GM12891 (cell line): ENCODE measurements around the gene NOSTRIN.

Experiments
- PAX5 ChIP-seq: IDR thresholded peaks from 2 replicates; pipeline ENCODE4 v1.6.1; 2011; ENCODE audit warnings: low read length, moderate library complexity, mild to moderate bottlenecking; ENCODE audit not compliant: insufficient read depth, severe bottlenecking
- POLR2A ChIP-seq: IDR thresholded peaks from 2 replicates; pipeline ENCODE4 v1.6.1; 2011; ENCODE audit warnings: low read depth, low read length, control low read depth
- POLR2AphosphoS5 ChIP-seq: IDR thresholded peaks from 2 replicates; pipeline ENCODE4 v1.6.1; 2011; ENCODE audit warnings: low read depth, low read length, control low read depth
- POU2F2 ChIP-seq: IDR thresholded peaks from 2 replicates; pipeline ENCODE4 v1.6.1; 2011; ENCODE audit warnings: low read depth, mild to moderate bottlenecking, control low read depth, low read length, moderate library complexity
- TAF1 ChIP-seq: IDR thresholded peaks from 2 replicates; pipeline ENCODE4 v1.6.1; 2011; ENCODE audit warnings: low read depth, low read length, control low read depth

DNA sequence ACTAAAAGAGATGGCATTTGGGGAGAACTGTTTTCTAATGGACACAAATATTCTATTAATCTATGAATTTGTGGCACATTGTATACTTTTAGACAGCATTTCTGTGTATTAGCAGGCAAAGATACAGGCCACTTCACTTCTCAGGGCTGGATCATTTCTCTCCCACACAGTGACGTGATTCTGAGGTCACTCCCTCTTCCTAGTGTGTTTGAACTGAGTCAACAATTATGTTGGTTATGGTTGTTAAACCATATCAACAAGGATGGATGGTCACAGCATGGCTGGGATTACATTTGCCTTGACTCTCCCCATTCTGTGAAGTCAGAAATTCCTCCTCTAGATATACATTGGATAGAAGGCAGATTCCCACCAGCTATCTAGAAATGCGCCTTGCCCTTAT is 11.6 kb downstream of the NOSTRIN start:
- TF ChIP-seq POLR2AphosphoS5 = no peak
- no peak for TF ChIP-seq POLR2A
- no peak for TF ChIP-seq POU2F2
- no peak for TF ChIP-seq PAX5
- no peak for TF ChIP-seq TAF1
